ENCODE measurements around the gene GRK6. TPM values are rescaled to one million over a fixed set of nuclear protein-coding genes. Genes with fewer than 3 reads are reported as not detected.

Gene GRK6
- total RNA-seq, 1 donor from 2014 or later: 16.0 TPM

GRCh38 chr5:177433658-177434217, 7.3 kb downstream of the GRK6 start:
- DNase-seq (no peak), ATAC-seq (ENCODE audit: poor library complexity) (no peak)
- intact Hi-C loops (cut with DNase I): no loop called here

- no peak for ATAC-seq (ENCODE audit: poor library complexity)
Observed at GRCh38 chr5:177434437-177434836, 8.0 kb downstream of the GRK6 start.

DNA sequence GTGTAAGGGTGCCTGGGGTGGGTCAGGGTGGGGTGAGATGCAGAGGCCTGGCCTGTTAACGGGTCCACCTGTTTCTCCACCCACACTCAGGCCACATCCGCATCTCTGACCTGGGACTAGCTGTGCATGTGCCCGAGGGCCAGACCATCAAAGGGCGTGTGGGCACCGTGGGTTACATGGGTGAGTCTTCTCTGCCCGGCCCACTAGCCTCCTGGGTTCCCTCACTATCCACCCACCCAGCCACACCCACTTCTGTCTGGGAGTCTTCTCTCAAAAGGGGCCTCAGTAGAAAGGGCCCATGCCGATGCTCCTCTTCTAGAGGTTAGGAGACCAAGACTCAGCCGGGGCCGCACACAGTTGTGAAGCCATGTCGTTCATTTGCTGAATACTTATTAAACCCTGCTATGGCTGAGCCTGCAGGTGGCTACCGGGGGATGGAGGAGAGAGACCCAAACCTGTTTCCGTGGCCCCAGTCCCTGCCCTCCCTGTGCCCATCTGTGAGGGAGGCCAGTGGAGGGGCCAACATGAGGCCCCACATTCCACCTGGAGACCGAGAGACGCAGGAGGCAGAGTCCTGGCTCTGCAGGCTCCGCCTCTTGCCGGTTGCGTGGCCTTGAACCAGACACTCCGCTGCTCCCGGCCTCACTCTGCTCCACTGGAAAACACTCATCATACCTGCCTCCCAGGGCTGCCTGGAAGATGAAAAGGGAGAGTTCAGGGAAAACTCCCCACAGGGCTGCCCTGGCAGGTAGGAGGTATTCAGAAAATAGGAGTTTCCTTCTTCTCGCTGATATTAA, 8.7 kb downstream of the GRK6 start:
- no peak for DNase-seq
- intact Hi-C loops (cut with DNase I): no loop called here
- no peak for ATAC-seq (ENCODE audit: poor library complexity)

More at GRCh38 chr5:177434437-177434836, 8.0 kb downstream of the GRK6 start:
- intact Hi-C loops (cut with DNase I): no loop called here
- DNase-seq: no peak

- ATAC-seq (ENCODE audit: poor library complexity) (no peak), DNase-seq (no peak)
- intact Hi-C loops (cut with DNase I): no loop called here
Observed at GRCh38 chr5:177435847-177436536, 9.5 kb downstream of the GRK6 start.

DNA sequence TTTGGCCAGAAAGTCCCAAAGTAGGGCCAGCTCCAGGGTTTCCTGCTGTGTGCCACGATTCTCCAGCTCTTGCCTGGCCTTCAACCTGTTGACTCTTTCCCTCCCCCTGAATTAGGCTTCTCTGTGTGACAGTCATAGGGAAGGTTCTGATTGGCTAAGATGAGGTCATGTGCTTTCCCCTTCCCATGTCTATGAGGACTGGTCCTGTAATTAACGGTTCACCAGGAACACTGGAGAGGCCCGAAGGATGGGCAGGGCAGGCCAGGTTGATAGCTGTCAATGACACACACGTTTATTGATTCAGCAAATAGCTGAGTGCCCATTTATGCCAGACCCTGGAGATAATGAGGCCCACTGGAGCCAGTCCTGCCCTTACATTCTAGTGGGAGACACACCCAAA, 11.1 kb downstream of the GRK6 start:
- DNase-seq (no peak), ATAC-seq (ENCODE audit: poor library complexity) (no peak)
- intact Hi-C loops (cut with DNase I): no loop called here

GRCh38 chr5:177438468-177438867, 12.0 kb downstream of the GRK6 start:
- DNase-seq (no peak), ATAC-seq (ENCODE audit: poor library complexity) (no peak)
- intact Hi-C loops (cut with DNase I): no loop called here

DNA sequence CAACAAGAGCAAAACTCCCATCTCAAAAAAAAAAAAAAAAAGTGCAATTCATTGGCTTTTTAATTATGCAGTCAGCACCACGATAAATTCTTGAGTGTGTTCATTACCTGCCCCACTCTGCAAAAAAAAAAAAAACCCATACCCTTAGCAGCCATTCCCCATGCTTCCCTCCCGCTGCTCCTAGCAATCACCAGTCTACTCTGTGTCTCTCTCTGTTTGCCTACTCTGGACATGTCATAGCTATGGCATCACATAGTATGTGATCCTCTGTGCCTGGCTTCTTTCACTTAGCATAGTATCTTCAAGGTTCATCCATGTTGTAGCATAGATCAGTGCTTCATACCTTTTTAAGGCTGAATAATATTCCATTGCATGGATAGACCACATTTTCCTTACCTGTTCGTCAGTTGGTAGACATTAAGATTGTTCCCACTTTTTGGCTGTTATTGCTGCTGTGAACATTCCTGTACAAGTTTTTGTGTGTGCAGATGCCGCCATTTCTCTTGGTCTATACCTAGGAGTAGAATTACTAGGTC, 13.1 kb downstream of the GRK6 start:
- ATAC-seq (ENCODE audit: poor library complexity): no peak
- intact Hi-C loops (cut with DNase I): no loop called here
- DNase-seq: no peak

GRCh38 chr5:177440211-177440989, 13.9 kb downstream of the GRK6 start:
- intact Hi-C loops (cut with DNase I): no loop called here
- no peak for ATAC-seq (ENCODE audit: poor library complexity)
- DNase-seq: no peak

- intact Hi-C loops (cut with DNase I): no loop called here
- ATAC-seq (ENCODE audit: poor library complexity) (no peak), DNase-seq (no peak)
Observed at GRCh38 chr5:177440990-177441780, 14.7 kb downstream of the GRK6 start.

DNA sequence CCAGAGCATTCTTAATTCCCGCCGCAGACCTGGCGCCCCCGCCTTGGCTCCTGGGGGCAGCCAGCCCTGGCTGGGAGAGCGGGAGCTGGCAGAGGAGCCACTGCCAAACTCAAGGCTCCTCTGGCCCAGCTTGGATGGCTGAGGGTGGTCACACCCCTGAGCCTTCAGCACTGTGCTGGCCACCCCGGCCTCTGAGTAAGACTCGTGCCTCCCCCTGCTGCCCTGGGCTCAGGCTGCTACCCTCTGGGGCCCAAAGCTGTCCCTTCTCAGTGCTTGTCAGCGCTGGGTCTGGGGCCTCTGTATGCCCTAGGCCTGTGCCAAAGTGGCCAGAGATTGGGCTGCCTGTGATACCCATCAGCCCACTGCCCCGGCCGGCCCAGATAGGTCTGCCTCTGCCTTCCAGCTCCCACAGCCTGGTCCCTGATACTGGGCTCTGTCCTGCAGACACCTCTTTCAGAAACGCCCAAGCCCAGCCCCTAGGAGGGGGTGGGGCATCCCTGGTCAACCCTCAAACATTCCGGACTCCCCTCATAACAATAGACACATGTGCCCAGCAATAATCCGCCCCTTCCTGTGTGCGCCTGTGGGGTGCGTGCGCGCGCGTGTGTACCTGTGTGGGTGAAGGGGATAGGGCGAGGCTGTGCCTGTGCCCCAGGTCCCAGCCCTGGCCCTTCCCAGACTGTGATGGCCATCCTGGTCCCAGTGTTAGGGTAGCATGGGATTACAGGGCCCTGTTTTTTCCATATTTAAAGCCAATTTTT, 15.8 kb downstream of the GRK6 start:
- ATAC-seq (ENCODE audit: poor library complexity): no peak
- intact Hi-C loops (cut with DNase I): no loop called here
- no peak for DNase-seq

GRCh38 chr5:177443144-177443983, 16.9 kb downstream of the GRK6 start:
- intact Hi-C loops (cut with DNase I): no loop called here
- no peak for ATAC-seq (ENCODE audit: poor library complexity)
- no peak for DNase-seq

GRCh38 chr5:177444106-177445051, 17.9 kb downstream of the GRK6 start:
- ATAC-seq (ENCODE audit: poor library complexity): no peak

GRCh38 chr5:177445052-177445916, 18.8 kb downstream of the GRK6 start:
- intact Hi-C loops (cut with DNase I): no loop called here
- no peak for DNase-seq

More at GRCh38 chr5:177444106-177445051, 17.9 kb downstream of the GRK6 start:
- intact Hi-C loops (cut with DNase I): no loop called here
- no peak for DNase-seq

GRCh38 chr5:177445917-177446199, 19.4 kb downstream of the GRK6 start:
- intact Hi-C loops (cut with DNase I): no loop called here
- DNase-seq (no peak), ATAC-seq (ENCODE audit: poor library complexity) (no peak)

More at GRCh38 chr5:177445052-177445916, 18.8 kb downstream of the GRK6 start:
- no peak for ATAC-seq (ENCODE audit: poor library complexity)

Measured in Right ventricle myocardium superior (tissue), 1 donor.